Ramos (cell line): ENCODE results near the gene MADCAM1.

Experiments used
- in situ Hi-C: fragments of 300-500 bp; cut with MboI; formaldehyde crosslinking; loops from one replicate; pipeline ENCODE4 v1.14.3; 2022; ENCODE audit warnings: low sequenced_read_pairs; ENCODE audit not compliant: unreplicated experiment

MADCAM1 gene

GRCh38 chr19:485583-486236 is 10.6 kb upstream of the MADCAM1 start:
- in situ Hi-C loops: no loop called here

- in situ Hi-C loops: no loop called here
Observed at GRCh38 chr19:488505-489417, 7.5 kb upstream of the MADCAM1 start.

GRCh38 chr19:489418-490196 is 6.7 kb upstream of the MADCAM1 start:
- in situ Hi-C loops: no loop called here

GRCh38 chr19:491146-491741 is 5.0 kb upstream of the MADCAM1 start:
- in situ Hi-C loops: no loop called here

- in situ Hi-C loops: no loop called here
Observed at GRCh38 chr19:492091-492531, 4.2 kb upstream of the MADCAM1 start.

- in situ Hi-C loops: no loop called here
Observed at GRCh38 chr19:493391-494170, 2.7 kb upstream of the MADCAM1 start.

- in situ Hi-C loops: no loop called here
Observed at GRCh38 chr19:494171-495080, 1.9 kb upstream of the MADCAM1 start.

- in situ Hi-C loops: no loop called here
Observed at GRCh38 chr19:495081-495401, 1.2 kb upstream of the MADCAM1 start.

- in situ Hi-C loops: no loop called here
Observed at GRCh38 chr19:495402-496111, 729 bp upstream of the MADCAM1 start.

GRCh38 chr19:496986-497385 is 700 bp downstream of the MADCAM1 start:
- in situ Hi-C loops: no loop called here

GRCh38 chr19:497491-497868 is 1.2 kb downstream of the MADCAM1 start:
- in situ Hi-C loops: no loop called here

GRCh38 chr19:497869-498510 is 1.7 kb downstream of the MADCAM1 start:
- in situ Hi-C loops: no loop called here

GRCh38 chr19:498511-498891 is 2.2 kb downstream of the MADCAM1 start:
- in situ Hi-C loops: no loop called here

- in situ Hi-C loops: no loop called here
Observed at GRCh38 chr19:498977-499623, 2.8 kb downstream of the MADCAM1 start.

GRCh38 chr19:501646-502045 is 5.4 kb downstream of the MADCAM1 start:
- in situ Hi-C loops: no loop called here

GRCh38 chr19:504616-505015 is 8.3 kb downstream of the MADCAM1 start:
- in situ Hi-C loops: no loop called here
